Measurements from ENCODE around the gene CFAP299. TPM values are rescaled to one million over a fixed set of nuclear protein-coding genes. Genes with fewer than 3 reads are reported as not detected.
"Not testable (repeated sequence)": the region's sequence is repeated elsewhere in the genome, so short reads cannot be mapped to it uniquely, and the experiment has no call there.

The CFAP299 gene
- total and polyA plus RNA-seq, 2 experiments from 2014 or later = 0.24 to 1.4 TPM

DNA sequence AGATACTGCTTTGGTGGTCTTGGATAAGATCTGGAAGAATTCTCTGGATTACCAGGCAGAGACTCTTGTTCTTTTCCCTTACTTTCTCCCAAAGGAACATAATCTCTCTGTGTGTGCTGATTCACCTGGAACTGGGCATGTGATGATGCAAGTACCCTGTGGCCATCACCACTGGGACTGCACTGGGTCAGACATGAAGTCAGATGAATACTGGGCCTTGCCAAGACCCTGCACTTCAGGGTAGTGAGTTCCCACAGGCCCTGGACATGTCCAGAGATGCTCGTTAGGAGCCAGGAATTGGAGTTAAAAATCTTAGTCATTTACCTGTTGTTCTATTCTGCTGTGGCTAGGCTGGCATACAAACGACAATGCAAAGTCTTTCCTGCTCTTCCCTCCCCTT is 404.8 kb downstream of the CFAP299 start:
- TF ChIP-seq CTCF (IDR thresholded peaks at IDR 0.05; ENCODE audit: low read depth, low read length) = no peak
- no peaks in the 10 kb centered on the region for H3K9me3 ChIP-seq (ENCODE audit: low read depth)
- no peaks in the 10 kb centered on the region for H3K36me3 ChIP-seq
- no peak overlapping the region for H3K4me3 ChIP-seq
- no peaks in the 10 kb centered on the region for H3K4me1 ChIP-seq (ENCODE audit: low read depth)
- no peak overlapping the region for H3K27ac ChIP-seq
- H3K27me3 ChIP-seq = no peaks in the 10 kb centered on the region
- no peak for DNase-seq (ENCODE audit: low read depth in 1 of 2, low spot score in 1 of 2)

- not testable (repeated sequence) for H3K9me3 ChIP-seq (ENCODE audit: low read depth); DNase-seq (ENCODE audit: low read depth in 1 of 2, low spot score in 1 of 2); H3K27me3 ChIP-seq; H3K4me3 ChIP-seq; H3K36me3 ChIP-seq; H3K27ac ChIP-seq; H3K4me1 ChIP-seq (ENCODE audit: low read depth)
Observed at GRCh38 chr4:80749558-80749957, 414.0 kb downstream of the CFAP299 start.

- H3K27ac ChIP-seq = no peak overlapping the region
- DNase-seq (ENCODE audit: low read depth in 1 of 2, low spot score in 1 of 2) = no peak
- no peaks in the 10 kb centered on the region for H3K4me1 ChIP-seq (ENCODE audit: low read depth)
- no peaks in the 10 kb centered on the region for H3K36me3 ChIP-seq
- H3K9me3 ChIP-seq (ENCODE audit: low read depth) = no peaks in the 10 kb centered on the region
- H3K27me3 ChIP-seq = no peaks in the 10 kb centered on the region
- no peak for TF ChIP-seq CTCF (IDR thresholded peaks at IDR 0.05; ENCODE audit: low read depth, low read length)
- no peak overlapping the region for H3K4me3 ChIP-seq
Observed at GRCh38 chr4:80751200-80751599, 415.7 kb downstream of the CFAP299 start.

- no peak overlapping the region for H3K27ac ChIP-seq
- no peak overlapping the region for H3K4me3 ChIP-seq
- DNase-seq (ENCODE audit: low read depth in 1 of 2, low spot score in 1 of 2) = no peak
- no peak for TF ChIP-seq CTCF (IDR thresholded peaks at IDR 0.05; ENCODE audit: low read depth, low read length)
- H3K36me3 ChIP-seq = no peaks in the 10 kb centered on the region
- H3K9me3 ChIP-seq (ENCODE audit: low read depth) = no peaks in the 10 kb centered on the region
- no peaks in the 10 kb centered on the region for H3K27me3 ChIP-seq
- no peaks in the 10 kb centered on the region for H3K4me1 ChIP-seq (ENCODE audit: low read depth)
Observed at GRCh38 chr4:80767944-80768343, 432.4 kb downstream of the CFAP299 start.

DNA sequence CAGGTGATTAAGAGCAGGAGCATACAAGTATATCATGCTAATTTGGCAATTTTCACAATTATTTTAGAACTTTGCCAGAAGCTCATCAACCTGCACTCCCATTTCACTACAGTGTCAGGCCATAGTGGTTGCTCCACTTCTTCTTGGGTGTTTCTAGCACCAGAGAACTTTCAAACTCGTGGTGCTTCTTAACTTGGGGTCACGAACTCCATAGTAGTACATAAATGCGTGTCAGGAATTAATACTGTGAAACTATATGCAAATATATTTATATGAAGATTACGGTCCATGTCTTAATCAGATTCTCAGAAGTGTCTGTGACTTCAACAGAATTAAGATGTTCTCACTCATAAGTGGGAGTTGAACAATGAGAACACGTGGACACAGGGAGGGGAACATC is 440.6 kb downstream of the CFAP299 start:
- Histone ChIP-seq H3K27ac (no peak overlapping the region), H3K4me3 (no peak overlapping the region), H3K27me3 (peaks cover 6% of the 10 kb centered on the region), H3K36me3 (no peaks in the 10 kb centered on the region), H3K9me3 (ENCODE audit: low read depth) (no peaks in the 10 kb centered on the region), H3K4me1 (ENCODE audit: low read depth) (no peaks in the 10 kb centered on the region)
- no peak for TF ChIP-seq CTCF (IDR thresholded peaks at IDR 0.05; ENCODE audit: low read depth, low read length)
- DNase-seq (ENCODE audit: low read depth in 1 of 2, low spot score in 1 of 2) = no peak

DNA sequence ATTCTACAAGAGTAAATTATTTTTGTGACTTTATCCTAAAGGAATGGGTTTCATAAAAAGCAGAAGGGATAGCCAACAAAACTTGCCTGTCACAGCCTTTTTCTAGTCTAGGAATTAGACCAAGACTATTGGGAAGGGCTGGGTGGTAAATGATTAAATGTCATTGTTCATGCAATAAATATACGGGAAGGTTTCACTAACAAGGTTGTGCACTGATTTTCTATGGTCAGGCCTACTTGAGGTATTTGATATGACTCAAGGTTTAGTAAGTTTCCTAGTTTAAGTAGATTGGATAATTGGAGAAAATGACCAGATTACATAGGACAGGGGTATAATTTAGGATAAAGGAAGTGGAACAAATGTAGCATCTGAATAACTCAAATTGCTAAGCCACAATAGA is 445.9 kb downstream of the CFAP299 start:
- no peak for DNase-seq (ENCODE audit: low read depth in 1 of 2, low spot score in 1 of 2)
- no peaks in the 10 kb centered on the region for H3K9me3 ChIP-seq (ENCODE audit: low read depth)
- no peak for TF ChIP-seq CTCF (IDR thresholded peaks at IDR 0.05; ENCODE audit: low read depth, low read length)

More for the DNA sequence above, 445.9 kb downstream of the CFAP299 start:
- Histone ChIP-seq H3K27me3 (peaks cover 6% of the 10 kb centered on the region), H3K4me3 (no peak overlapping the region), H3K36me3 (no peaks in the 10 kb centered on the region), H3K27ac (no peak overlapping the region), H3K4me1 (ENCODE audit: low read depth) (no peaks in the 10 kb centered on the region)
